Liver (tissue), 3 donors: Measurements from ENCODE around the gene SOX6.

ENCODE experiments used
- ATF3 ChIP-seq: IDR thresholded peaks from 2 replicates; pipeline ENCODE4 v1.6.1; 2016; ENCODE audit warnings: antibody characterized with exemption
- CTCF ChIP-seq: fragments of 150-350 bp; IDR thresholded peaks from 2 replicates; pipeline ENCODE4 v1.5.1; 2017; ENCODE audit warnings: improper control_type of control experiment, low read depth, low read length; ENCODE audit not compliant: missing input control
- FOXA1 ChIP-seq: IDR thresholded peaks from 2 replicates; pipeline ENCODE4 v1.6.1; 2016; ENCODE audit warnings: antibody characterized with exemption
- GABPA ChIP-seq, 2 donors: IDR thresholded peaks in 1 of 2; conservative IDR thresholded peaks in 1 of 2; 2 replicates each; pipeline ENCODE4 v1.6.1; 2016; ENCODE audit warnings: antibody characterized with exemption in 2 of 2, mild to moderate bottlenecking in 1 of 2, moderate library complexity in 1 of 2
- HNF4A ChIP-seq, 2 donors: conservative IDR thresholded peaks; 2 replicates each; pipeline ENCODE4 v1.6.1; 2016; ENCODE audit warnings: antibody characterized with exemption in 2 of 2, mild to moderate bottlenecking in 2 of 2
- JUND ChIP-seq, 2 donors: IDR thresholded peaks; 2 replicates each; pipeline ENCODE4 v1.6.1; 2016; ENCODE audit warnings: antibody characterized with exemption in 2 of 2
- MAX ChIP-seq: IDR thresholded peaks from 2 replicates; pipeline ENCODE4 v1.6.1; 2016; ENCODE audit warnings: antibody characterized with exemption
- RAD21 ChIP-seq, 2 donors: IDR thresholded peaks; 2 replicates each; pipeline ENCODE4 v1.6.1; 2016; ENCODE audit warnings: antibody characterized with exemption in 2 of 2, mild to moderate bottlenecking in 2 of 2
- REST ChIP-seq: IDR thresholded peaks from 2 replicates; pipeline ENCODE4 v1.6.1; 2016; ENCODE audit warnings: antibody characterized with exemption, mild to moderate bottlenecking
- SP1 ChIP-seq: IDR thresholded peaks from 2 replicates; pipeline ENCODE4 v1.6.1; 2018; ENCODE audit warnings: antibody characterized with exemption, mild to moderate bottlenecking
- TAF1 ChIP-seq: conservative IDR thresholded peaks from 2 replicates; pipeline ENCODE4 v1.6.1; 2016; ENCODE audit warnings: antibody characterized with exemption, mild to moderate bottlenecking
- YY1 ChIP-seq: IDR thresholded peaks from 2 replicates; pipeline ENCODE4 v1.6.1; 2016; ENCODE audit warnings: antibody characterized with exemption, mild to moderate bottlenecking
- ZBTB33 ChIP-seq: IDR thresholded peaks from 2 replicates; pipeline ENCODE4 v1.6.1; 2016; ENCODE audit warnings: antibody characterized with exemption
- donor health status: healthy.
- donor health status: healthy.

GRCh38 chr11:16321148-16321547 is 35.2 kb downstream of the SOX6 start:
- no peak for TF ChIP-seq CTCF
- no peak for TF ChIP-seq RAD21 (IDR thresholded peaks at IDR 0.05)
- no peak for TF ChIP-seq YY1
- no peak for TF ChIP-seq HNF4A (conservative IDR thresholded peaks at IDR 0.05)
- TF ChIP-seq JUND (IDR thresholded peaks at IDR 0.05) = no peak
- no peak for TF ChIP-seq ZBTB33
- no peak for TF ChIP-seq GABPA (IDR thresholded peaks at IDR 0.05 in 1 of 2, conservative IDR thresholded peaks at IDR 0.05 in 1 of 2)
- TF ChIP-seq ATF3 = no peak
- no peak for TF ChIP-seq REST
- no peak for TF ChIP-seq TAF1
- no peak for TF ChIP-seq SP1
- no peak for TF ChIP-seq MAX
- TF ChIP-seq FOXA1 = no peak
